Colonic mucosa (tissue), 4 donors: ENCODE measurements around the gene ATF4. TPM values are rescaled to one million over a fixed set of nuclear protein-coding genes. Genes with fewer than 3 reads are reported as not detected.
A peak's percentile ranks its signal among the peaks of the same experiment; 100 is the strongest.
"Not testable (repeated sequence)": the region's sequence is repeated elsewhere in the genome, so short reads cannot be mapped to it uniquely, and the experiment has no call there.

ENCODE experiments used
- DNase-seq: peaks from one replicate; pipeline ENCODE4 v3.0.0-alpha.2; 2020
- H3K27ac ChIP-seq: fragments of 200-600 bp; one replicate; pipeline ENCODE4 v1.8.0; 2021
- H3K27me3 ChIP-seq: fragments of 200-600 bp; one replicate; pipeline ENCODE4 v1.8.0; 2021
- H3K36me3 ChIP-seq: fragments of 200-600 bp; one replicate; pipeline ENCODE4 v1.8.0; 2021
- H3K4me1 ChIP-seq: fragments of 200-600 bp; one replicate; pipeline ENCODE4 v1.8.0; 2021; ENCODE audit warnings: mild to moderate bottlenecking
- H3K4me3 ChIP-seq: fragments of 200-600 bp; one replicate; pipeline ENCODE4 v1.8.0; 2021
- H3K9ac ChIP-seq, 2 donors: one replicate each; pipeline ENCODE4 v1.7.0; 2013; ENCODE audit warnings: control low read depth in 2 of 2, low read depth in 2 of 2, low read length in 2 of 2
- H3K9me3 ChIP-seq: fragments of 200-600 bp; one replicate; pipeline ENCODE4 v1.8.0; 2021
- CTCF ChIP-seq: fragments of 200-600 bp; IDR thresholded peaks from one replicate; pipeline ENCODE4 v1.8.0; 2022; ENCODE audit warnings: antibody characterized with exemption, mild to moderate bottlenecking
- intact Hi-C: fragments of 100-400 bp; cut with DNase I; formaldehyde crosslinking; loops from one replicate; pipeline ENCODE4 v1.14.1; 2022
- total RNA-seq, 2 donors: library from RNA; stranded (reverse); fragmentation: NEBNext Ultra II Directional in 1 of 2; extraction: Animal tissue kit (Norgen Biotek cat#: 25700) in 1 of 2; gene quantifications; one replicate each; pipeline ENCODE4 v1.2.1, GENCODE V29; 2021
- donor health status: healthy.
- donor health status: DM: no; HTN: no; CAD: no.
- donor health status: DM: no; HTN: no; CAD: no.

Gene ATF4
- total RNA-seq, 2 donors from 2014 or later, result 279 to 302 TPM

GRCh38 chr22:39504071-39504470 is 16.3 kb upstream of the ATF4 start:
- peaks cover 13% of the 10 kb centered on the region for H3K36me3 ChIP-seq
- intact Hi-C loops, result no loop called here
- H3K27ac ChIP-seq, result no peak overlapping the region
- no peak for DNase-seq
- H3K4me1 ChIP-seq, result peaks cover 6% of the 10 kb centered on the region
- no peaks in the 10 kb centered on the region for H3K27me3 ChIP-seq
- TF ChIP-seq CTCF, result no peak
- no peak overlapping the region for H3K4me3 ChIP-seq
- H3K9me3 ChIP-seq, result no peaks in the 10 kb centered on the region
- peak overlapping the region in 1 of 2 donors; percentile 90 for H3K9ac ChIP-seq

- H3K4me1 ChIP-seq, H3K9me3 ChIP-seq, H3K27ac ChIP-seq, intact Hi-C loops, H3K27me3 ChIP-seq, H3K4me3 ChIP-seq, DNase-seq, H3K9ac ChIP-seq: not testable (repeated sequence)
- peaks cover 18% of the 10 kb centered on the region for H3K36me3 ChIP-seq
These were observed 13.3 kb upstream of the ATF4 start for GRCh38 chr22:39507021-39507420.

- no peak for DNase-seq
- H3K9ac ChIP-seq, result no peak overlapping the region
- no peaks in the 10 kb centered on the region for H3K9me3 ChIP-seq
- H3K4me1 ChIP-seq, result peaks cover under 1% of the 10 kb centered on the region
- H3K4me3 ChIP-seq, result no peak overlapping the region
- no peak overlapping the region for H3K27ac ChIP-seq
- peaks cover 24% of the 10 kb centered on the region for H3K36me3 ChIP-seq
- TF ChIP-seq CTCF, result no peak
- intact Hi-C loops, result no loop called here
- H3K27me3 ChIP-seq, result no peaks in the 10 kb centered on the region
These were observed 12.0 kb upstream of the ATF4 start for GRCh38 chr22:39508393-39508792.

GRCh38 chr22:39510529-39511149 is 9.7 kb upstream of the ATF4 start:
- intact Hi-C loops, result no loop called here
- Histone ChIP-seq H3K4me3 (no peak overlapping the region), H3K27me3 (no peaks in the 10 kb centered on the region), H3K27ac (no peak overlapping the region), H3K4me1 (no peaks in the 10 kb centered on the region), H3K36me3 (peaks cover 24% of the 10 kb centered on the region), H3K9ac (no peak overlapping the region), H3K9me3 (no peaks in the 10 kb centered on the region)
- no peak for DNase-seq
- TF ChIP-seq CTCF, result no peak

GRCh38 chr22:39511226-39511625 is 9.1 kb upstream of the ATF4 start:
- no peak for TF ChIP-seq CTCF
- H3K9me3 ChIP-seq, result no peaks in the 10 kb centered on the region
- H3K4me3 ChIP-seq, result no peak overlapping the region
- no peaks in the 10 kb centered on the region for H3K27me3 ChIP-seq
- H3K27ac ChIP-seq, result no peak overlapping the region
- no peak for DNase-seq
- intact Hi-C loops, result no loop called here
- no peak overlapping the region for H3K9ac ChIP-seq
- no peaks in the 10 kb centered on the region for H3K4me1 ChIP-seq
- peaks cover 19% of the 10 kb centered on the region for H3K36me3 ChIP-seq

- no peak overlapping the region for H3K9ac ChIP-seq
- no peaks in the 10 kb centered on the region for H3K27me3 ChIP-seq
- H3K27ac ChIP-seq, result no peak overlapping the region
- H3K36me3 ChIP-seq, result peaks cover 12% of the 10 kb centered on the region
- intact Hi-C loops, result no loop called here
- H3K4me1 ChIP-seq, result no peaks in the 10 kb centered on the region
- DNase-seq, result no peak
- H3K4me3 ChIP-seq, result no peak overlapping the region
- no peaks in the 10 kb centered on the region for H3K9me3 ChIP-seq
- no peak for TF ChIP-seq CTCF
These were observed 8.3 kb upstream of the ATF4 start for GRCh38 chr22:39512026-39512425.
